UCSD-AML1 (cell line): ENCODE results near the gene PLA2G6.
A peak's percentile ranks its signal among the peaks of the same experiment; 100 is the strongest.

Source experiments
- DNase-seq: peaks from one replicate; lab custom pipeline; 2025; ENCODE audit not compliant: unreplicated experiment; lab: John Stamatoyannopoulos, UW

PLA2G6 gene

GRCh38 chr22:38181453-38182200, at the start of gene PLA2G6:
PLA2G6 (minus strand) TSS chr22:38181830; CDS start chr22:38169426, 12,404 bp downstream.
- peak; percentile 100 for DNase-seq

- no peak for DNase-seq
These were observed 49.3 kb upstream of the PLA2G6 start for GRCh38 chr22:38230916-38231315.

GRCh38 chr22:38230108-38230825, 48.6 kb upstream of the PLA2G6 start:
- peak; percentile 75 for DNase-seq

GRCh38 chr22:38228873-38229740, 47.5 kb upstream of the PLA2G6 start:
- no peak for DNase-seq

GRCh38 chr22:38228326-38228872, 46.8 kb upstream of the PLA2G6 start:
- no peak for DNase-seq

- DNase-seq: no peak
These were observed 45.4 kb upstream of the PLA2G6 start for GRCh38 chr22:38226853-38227649.

GRCh38 chr22:38223289-38223960, 41.8 kb upstream of the PLA2G6 start:
- DNase-seq: no peak

GRCh38 chr22:38222797-38223119, 41.1 kb upstream of the PLA2G6 start:
- no peak for DNase-seq

GRCh38 chr22:38221908-38222796, 40.5 kb upstream of the PLA2G6 start:
- DNase-seq: no peak

- no peak for DNase-seq
These were observed 39.8 kb upstream of the PLA2G6 start for GRCh38 chr22:38221407-38221806.

GRCh38 chr22:38220653-38221386, 39.2 kb upstream of the PLA2G6 start:
- DNase-seq: no peak

- no peak for DNase-seq
These were observed 38.5 kb upstream of the PLA2G6 start for GRCh38 chr22:38220163-38220562.

- no peak for DNase-seq
These were observed 38.0 kb upstream of the PLA2G6 start for GRCh38 chr22:38219632-38220031.

- peak; percentile 44 for DNase-seq
These were observed 37.3 kb upstream of the PLA2G6 start for GRCh38 chr22:38218661-38219622.

- no peak for DNase-seq
These were observed 33.8 kb upstream of the PLA2G6 start for GRCh38 chr22:38215156-38216038.
